HG03066 (cell line): ENCODE measurements around the gene MRPL24.

Experiments used
- ATAC-seq: cut with Tn5 transposase; IDR thresholded peaks from one replicate; pipeline ENCODE4 v1.9.1; 2021; ENCODE audit warnings: low read depth; ENCODE audit not compliant: unreplicated experiment

The MRPL24 gene

DNA sequence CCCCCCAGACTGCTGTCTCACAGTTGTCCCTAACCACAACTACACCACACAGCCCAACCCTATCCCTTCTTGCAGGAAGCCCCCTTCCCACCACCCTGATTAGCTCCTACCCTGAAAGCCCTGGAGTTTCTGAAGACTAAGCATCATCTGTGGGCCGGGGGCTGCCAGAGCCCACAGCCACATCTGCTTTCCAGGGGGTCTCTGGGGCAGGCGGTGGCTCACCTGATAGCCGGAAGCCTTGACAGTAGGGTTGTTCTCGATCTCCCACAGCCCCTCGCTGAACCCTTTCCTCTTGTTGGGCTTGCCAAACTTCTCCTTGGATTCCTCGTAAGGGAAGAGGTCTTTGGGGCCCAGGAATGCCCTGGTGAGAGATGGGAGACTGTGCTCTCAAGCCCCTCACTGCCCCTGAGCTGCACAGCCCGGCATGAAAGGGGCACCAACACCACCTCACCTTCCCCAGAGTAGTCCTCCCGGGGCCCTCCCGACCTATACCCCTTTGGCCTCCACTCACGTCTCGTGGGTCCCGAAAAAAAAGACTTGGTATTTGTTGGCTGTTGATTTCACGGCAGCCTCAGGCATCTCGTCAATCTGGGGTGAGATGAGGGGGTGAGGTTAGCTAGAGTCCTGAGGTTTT is 4.0 kb upstream of the MRPL24 start:
- no peak for ATAC-seq

- ATAC-seq = no peak
These were observed 3.5 kb upstream of the MRPL24 start for GRCh38 chr1:156744344-156744743.

DNA sequence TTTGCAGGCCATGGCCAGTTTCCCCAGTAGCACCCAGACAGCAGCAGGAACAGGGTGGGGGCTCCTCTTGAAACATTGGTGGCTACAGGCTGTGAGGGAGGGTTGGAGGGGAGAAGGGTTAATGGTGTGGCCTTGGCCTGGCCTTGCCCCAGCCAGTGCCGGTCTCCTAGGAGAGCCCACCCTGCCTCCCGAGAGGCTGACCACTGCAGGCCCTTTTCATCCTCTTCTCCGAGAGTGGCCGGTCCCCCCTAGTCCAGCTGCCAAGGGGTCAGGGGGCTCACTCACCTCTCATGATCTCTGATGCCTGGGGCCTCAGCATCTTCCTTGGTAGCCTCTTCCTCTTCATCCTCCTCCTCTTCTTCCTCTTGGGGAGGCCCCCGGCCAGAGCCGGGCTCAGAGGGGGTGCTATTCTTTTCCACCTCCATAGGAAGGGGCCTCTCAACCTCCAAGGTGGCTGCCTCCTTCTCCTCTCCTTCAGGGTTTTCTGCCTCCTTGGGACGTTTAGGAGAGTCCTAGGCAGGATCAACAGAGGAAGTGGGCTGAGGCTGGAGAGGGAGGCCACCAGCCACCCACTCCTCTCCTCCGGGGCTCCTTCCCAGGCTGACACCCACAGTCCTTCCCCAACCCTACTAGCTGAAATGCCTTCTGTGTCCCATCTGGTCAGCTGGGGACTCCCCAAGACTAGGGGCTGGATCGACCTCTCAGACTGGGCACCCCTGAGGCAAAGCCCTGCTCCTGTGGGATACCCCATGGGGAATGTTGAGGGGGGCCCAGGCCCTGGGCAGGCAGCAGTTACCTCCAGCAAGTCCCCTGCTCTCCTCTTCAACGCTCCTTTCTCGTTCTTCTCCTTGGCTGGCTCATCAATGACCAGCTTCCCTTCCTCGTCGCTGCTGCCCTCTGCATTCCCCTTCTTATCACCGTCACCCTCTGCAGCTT is 2.7 kb upstream of the MRPL24 start:
- ATAC-seq = no peak

DNA sequence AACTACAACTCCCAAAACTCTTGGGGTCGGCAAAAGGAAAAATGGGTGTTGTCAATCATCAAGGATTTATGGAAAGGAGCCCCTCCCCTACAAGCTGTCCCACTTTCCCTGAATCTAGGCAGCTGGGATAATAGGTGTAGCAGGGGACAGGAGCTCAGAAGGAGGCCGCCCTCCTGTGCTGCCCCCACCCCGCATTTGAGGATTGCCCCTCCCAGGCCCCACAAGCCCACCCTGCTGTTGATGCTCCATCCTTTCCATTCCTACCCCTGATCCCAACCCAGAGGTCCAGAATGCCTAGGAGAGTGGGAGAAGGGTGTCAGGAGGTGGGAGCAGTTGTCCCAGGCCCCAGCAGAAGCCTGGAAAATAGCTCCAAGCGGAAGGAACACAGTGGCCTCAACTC is 1.9 kb upstream of the MRPL24 start:
- no peak for ATAC-seq

DNA sequence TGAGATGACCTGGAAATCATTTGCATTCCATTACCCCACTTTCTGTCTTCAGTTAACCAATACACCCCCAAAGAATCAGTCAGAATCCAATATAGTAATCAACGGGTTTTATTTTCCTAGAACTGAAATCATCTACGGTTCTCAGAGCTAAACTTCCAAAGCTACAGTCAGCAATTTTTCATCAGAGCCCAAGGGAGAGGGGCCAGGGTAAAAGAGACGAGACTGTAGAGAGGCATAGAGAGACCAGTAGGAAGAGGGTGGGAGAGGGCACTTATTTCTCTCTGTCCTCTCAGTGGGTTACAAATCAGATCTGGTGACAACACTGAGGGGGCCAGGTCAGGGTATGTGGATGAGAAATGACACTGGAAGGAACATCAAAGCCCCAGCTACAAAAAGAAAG is 1.1 kb upstream of the MRPL24 start:
- no peak for ATAC-seq

DNA sequence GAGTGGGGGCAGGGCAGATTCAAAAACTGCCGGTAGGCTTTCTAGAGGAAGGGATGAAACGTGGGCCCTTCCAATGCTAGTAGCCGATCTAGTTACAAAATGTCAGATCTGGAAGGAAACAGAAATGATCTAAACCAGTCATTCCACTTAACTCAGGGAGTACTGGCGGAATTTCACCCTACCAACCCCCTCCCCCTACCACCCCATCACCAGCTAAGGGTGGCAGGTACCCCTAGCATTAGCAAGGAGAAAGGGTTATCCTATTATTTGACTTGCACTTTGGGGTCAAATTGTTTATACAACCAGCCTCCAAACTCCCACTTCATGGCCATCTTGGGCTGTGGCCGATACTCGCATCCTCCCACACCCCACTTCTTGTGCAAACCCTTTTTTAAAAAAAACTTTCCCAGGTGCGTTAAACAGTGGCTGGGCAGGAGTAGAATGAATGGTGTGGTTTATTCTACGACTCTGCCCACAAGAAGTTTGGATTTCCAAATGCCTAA is 644 bp upstream of the MRPL24 start:
- peak; percentile 2 for ATAC-seq

- no peak for ATAC-seq
These were observed 599 bp downstream of the MRPL24 start for GRCh38 chr1:156740237-156740740.

DNA sequence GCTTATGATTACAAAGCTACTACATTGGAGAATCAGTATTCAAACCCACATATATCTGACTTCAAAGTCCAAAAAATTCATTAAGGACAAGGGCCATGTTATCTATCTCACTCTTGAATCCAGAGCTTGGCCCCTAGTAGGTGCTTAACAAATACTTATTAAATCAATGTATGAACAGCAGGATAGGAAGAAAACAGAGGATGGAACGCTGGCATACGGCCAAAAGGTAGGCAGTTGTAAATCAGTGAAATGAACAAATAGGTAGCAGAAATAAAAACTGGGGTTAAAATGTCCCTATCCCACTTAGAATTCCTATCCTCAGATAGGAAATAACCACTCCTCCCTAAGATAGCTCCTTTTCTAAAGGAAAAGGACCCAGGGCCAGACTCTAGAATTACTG is 2.0 kb downstream of the MRPL24 start:
- no peak for ATAC-seq

DNA sequence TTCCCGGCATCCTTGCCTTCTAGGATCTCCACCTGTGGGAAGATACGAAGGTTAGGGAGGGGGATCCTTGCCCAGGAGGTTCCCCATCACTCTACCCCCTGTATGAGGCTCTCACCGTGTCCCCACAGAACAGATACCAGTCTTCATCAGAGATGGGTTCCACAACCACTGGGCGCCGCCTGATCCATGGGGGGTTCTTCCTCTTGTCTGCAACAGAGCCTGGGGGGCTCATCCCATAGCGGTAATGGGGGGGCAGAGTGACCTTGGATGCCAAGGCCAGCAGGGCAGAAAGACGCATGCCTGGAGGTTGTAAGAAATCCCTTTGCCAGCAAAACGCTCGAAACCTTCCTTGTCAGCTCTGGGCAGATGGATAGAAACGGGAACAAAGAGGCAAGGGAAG is 2.5 kb downstream of the MRPL24 start:
- ATAC-seq = no peak

DNA sequence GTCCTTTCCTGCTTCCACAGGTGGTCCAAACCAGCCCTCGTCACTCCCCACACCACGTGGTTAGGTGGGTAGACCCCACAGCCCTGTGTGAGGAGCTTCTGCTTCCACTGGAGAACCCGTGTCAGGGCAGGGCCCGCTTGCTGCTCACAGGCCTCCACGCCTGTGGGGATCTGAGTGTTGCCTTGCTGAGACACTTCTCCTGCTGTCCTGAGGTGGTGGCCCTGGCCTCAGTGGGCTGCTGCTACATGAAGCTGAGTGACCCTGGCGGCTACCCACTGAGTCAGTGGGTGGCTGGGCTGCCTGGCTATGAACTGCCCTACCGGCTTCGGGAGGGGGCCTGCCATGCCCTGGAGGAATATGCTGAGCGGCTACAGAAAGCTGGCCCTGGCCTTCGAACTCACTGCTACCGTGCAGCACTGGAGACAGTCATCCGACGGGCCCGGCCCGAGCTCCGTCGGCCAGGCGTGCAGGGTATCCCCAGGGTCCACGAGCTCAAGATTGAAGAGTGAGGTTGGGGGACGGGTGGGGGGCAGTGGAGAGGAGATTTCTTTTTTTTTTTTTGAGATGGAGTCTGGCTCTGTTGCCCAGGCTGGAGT is 6.8 kb downstream of the MRPL24 start:
- ATAC-seq = no peak

GRCh38 chr1:156728599-156729462 is 12.1 kb downstream of the MRPL24 start, which contains the start of gene ISG20L2:
TSS of gene ISG20L2 (minus strand) at chr1:156728766. CDS start at chr1:156727652, 1,114 bp downstream.
- ATAC-seq = peak; percentile 88

- peak; percentile 63 for ATAC-seq
These were observed 12.8 kb downstream of the MRPL24 start, which contains the start of gene METTL25B for GRCh38 chr1:156727926-156728598. TSS of gene METTL25B (plus strand) at chr1:156728469. CDS start at chr1:156729105, 636 bp downstream.

- ATAC-seq = no peak
These were observed 13.4 kb downstream of the MRPL24 start for GRCh38 chr1:156727492-156727891.

GRCh38 chr1:156726549-156727226 is 14.2 kb downstream of the MRPL24 start:
- no peak for ATAC-seq

DNA sequence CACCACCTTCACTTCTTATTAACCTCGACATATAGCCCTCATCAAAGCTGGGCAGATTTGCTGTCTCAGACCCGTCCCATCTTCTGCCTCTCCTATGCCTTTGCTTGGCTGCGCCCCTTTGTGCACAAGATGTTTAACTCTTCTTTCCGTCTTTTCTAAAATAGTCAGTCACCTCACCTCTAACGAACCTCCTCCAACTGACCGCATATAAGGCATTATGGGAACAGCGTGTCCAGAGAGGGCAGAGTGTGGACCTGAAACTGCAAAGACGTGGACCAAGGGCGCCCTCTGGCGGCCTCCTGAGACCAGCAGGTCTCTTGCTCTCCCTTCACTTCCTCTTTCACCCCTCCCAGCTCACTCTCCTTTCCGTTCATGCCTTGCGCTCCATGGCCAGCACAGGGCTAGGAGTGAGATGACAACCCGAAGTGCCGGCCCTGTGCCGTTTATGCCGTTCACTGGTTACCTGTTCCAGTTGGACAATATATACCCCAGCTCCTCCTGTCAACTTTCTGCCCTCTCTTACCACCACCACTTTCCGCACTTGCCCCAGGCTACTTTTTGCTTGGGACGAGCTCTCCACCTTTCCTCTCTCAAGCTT is 15.1 kb downstream of the MRPL24 start:
- ATAC-seq = peak; percentile 37

DNA sequence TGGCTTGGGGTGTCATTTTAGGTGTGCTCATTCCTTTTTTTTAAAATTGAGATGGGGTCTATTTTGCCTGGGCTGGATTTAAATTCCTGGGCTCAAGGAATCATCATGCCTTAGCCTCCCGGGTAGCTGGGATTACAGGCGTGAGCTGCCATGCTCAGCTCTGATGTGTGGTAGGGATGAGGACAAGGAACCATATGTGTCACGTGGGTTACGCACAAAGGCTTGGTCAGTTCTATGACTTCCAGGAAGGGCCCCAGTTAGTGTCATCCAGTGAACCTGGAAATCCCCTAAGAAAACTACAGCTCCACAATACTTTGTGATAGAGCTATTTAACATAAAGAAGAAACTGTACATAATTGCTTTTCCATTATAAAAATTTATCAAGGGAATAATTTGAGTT is 19.4 kb downstream of the MRPL24 start:
- no peak for ATAC-seq

GRCh38 chr1:156721131-156721530 is 19.8 kb downstream of the MRPL24 start:
- no peak for ATAC-seq

GRCh38 chr1:156717351-156717750 is 23.5 kb downstream of the MRPL24 start:
- no peak for ATAC-seq
